HG03571 (cell line): ENCODE results near the gene RFPL3.
"Not testable (repeated sequence)": the region's sequence is repeated elsewhere in the genome, so short reads cannot be mapped to it uniquely, and the experiment has no call there.

ENCODE experiments used
- ATAC-seq: cut with Tn5 transposase; IDR thresholded peaks from one replicate; pipeline ENCODE4 v1.9.1; 2021; ENCODE audit not compliant: unreplicated experiment

RFPL3 gene

GRCh38 chr22:32329202-32329645, 28.4 kb upstream of the RFPL3 start:
- no peak for ATAC-seq

GRCh38 chr22:32331236-32331917, 26.3 kb upstream of the RFPL3 start:
- no peak for ATAC-seq

- ATAC-seq: no peak
These were observed 25.5 kb upstream of the RFPL3 start for GRCh38 chr22:32331918-32332725.

- no peak for ATAC-seq
These were observed 24.4 kb upstream of the RFPL3 start for GRCh38 chr22:32333141-32333768.

GRCh38 chr22:32333769-32334659, 23.7 kb upstream of the RFPL3 start:
- no peak for ATAC-seq

GRCh38 chr22:32334660-32335365, 22.9 kb upstream of the RFPL3 start:
- no peak for ATAC-seq

- no peak for ATAC-seq
These were observed 22.2 kb upstream of the RFPL3 start for GRCh38 chr22:32335471-32335870.

GRCh38 chr22:32336121-32336603, 21.5 kb upstream of the RFPL3 start:
- ATAC-seq: no peak

- ATAC-seq: no peak
These were observed 20.8 kb upstream of the RFPL3 start for GRCh38 chr22:32336771-32337424.

- ATAC-seq: not testable (repeated sequence)
These were observed 20.2 kb upstream of the RFPL3 start for GRCh38 chr22:32337425-32337824.

- no peak for ATAC-seq
These were observed 18.9 kb upstream of the RFPL3 start for GRCh38 chr22:32338757-32339156.

GRCh38 chr22:32339190-32340012, 18.3 kb upstream of the RFPL3 start:
- ATAC-seq: no peak

GRCh38 chr22:32340411-32340810, 17.3 kb upstream of the RFPL3 start:
- no peak for ATAC-seq

- no peak for ATAC-seq
These were observed 16.4 kb upstream of the RFPL3 start for GRCh38 chr22:32341122-32341740.

GRCh38 chr22:32342977-32343376, 14.7 kb upstream of the RFPL3 start:
- ATAC-seq: no peak

- ATAC-seq: no peak
These were observed 13.7 kb upstream of the RFPL3 start for GRCh38 chr22:32343941-32344340.

GRCh38 chr22:32348031-32348611, 9.5 kb upstream of the RFPL3 start:
- no peak for ATAC-seq

GRCh38 chr22:32351875-32352274, 5.8 kb upstream of the RFPL3 start:
- ATAC-seq: not testable (repeated sequence)
